Omental fat pad (tissue), 4 donors: ENCODE results near the gene ZSCAN20. TPM values are rescaled to one million over a fixed set of nuclear protein-coding genes. Genes with fewer than 3 reads are reported as not detected.

Source experiments
- ATAC-seq: fragments of 150-250 bp; one replicate; pipeline ENCODE4 v1.9.1; 2016; ENCODE audit warnings: mild to moderate bottlenecking, moderate library complexity; ENCODE audit not compliant: low FRiP score
- DNase-seq: peaks from one replicate; pipeline ENCODE4 v3.0.0-alpha.2; 2019; ENCODE audit warnings: low spot score
- total RNA-seq, 4 donors: library from RNA; depleted of rRNA; stranded (reverse); fragments of >200 nt; gene quantifications; one replicate each; pipeline ENCODE4 v1.1.0, GENCODE V29; 2016
- TF ChIP-seq, protein P1 (sequence below), 3 donors: fragments of 450-650 bp; IDR thresholded peaks; one replicate each; pipeline ENCODE4 v1.5.1; 2016 to 2017; ENCODE audit warnings: antibody characterized with exemption in 3 of 3, mild to moderate bottlenecking in 3 of 3, moderate library complexity in 2 of 3

Gene ZSCAN20
- total RNA-seq, 4 donors from 2014 or later, result 2.2 to 7.4 (median 3.9) TPM

DNA sequence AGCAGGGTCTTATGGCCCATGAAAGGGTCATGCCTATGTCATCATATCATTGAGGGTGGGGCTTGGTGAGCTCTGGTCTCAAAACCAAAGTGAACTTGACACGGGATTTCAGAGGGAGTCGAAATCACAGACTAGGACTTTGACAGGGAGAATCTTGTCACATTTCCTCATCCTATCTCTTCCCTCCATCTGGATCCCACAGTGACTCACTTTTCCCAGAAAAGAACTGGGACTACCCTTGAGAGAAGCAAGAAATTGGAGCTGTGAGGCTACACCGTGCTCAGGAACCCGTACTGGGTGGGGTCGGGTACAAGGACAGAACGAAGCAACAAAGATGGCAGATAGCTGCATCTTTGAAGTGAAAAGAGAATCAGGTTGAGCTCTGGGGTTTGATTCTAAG lies 69.5 kb downstream of the ZSCAN20 start:
- TF ChIP-seq, protein P1, sequence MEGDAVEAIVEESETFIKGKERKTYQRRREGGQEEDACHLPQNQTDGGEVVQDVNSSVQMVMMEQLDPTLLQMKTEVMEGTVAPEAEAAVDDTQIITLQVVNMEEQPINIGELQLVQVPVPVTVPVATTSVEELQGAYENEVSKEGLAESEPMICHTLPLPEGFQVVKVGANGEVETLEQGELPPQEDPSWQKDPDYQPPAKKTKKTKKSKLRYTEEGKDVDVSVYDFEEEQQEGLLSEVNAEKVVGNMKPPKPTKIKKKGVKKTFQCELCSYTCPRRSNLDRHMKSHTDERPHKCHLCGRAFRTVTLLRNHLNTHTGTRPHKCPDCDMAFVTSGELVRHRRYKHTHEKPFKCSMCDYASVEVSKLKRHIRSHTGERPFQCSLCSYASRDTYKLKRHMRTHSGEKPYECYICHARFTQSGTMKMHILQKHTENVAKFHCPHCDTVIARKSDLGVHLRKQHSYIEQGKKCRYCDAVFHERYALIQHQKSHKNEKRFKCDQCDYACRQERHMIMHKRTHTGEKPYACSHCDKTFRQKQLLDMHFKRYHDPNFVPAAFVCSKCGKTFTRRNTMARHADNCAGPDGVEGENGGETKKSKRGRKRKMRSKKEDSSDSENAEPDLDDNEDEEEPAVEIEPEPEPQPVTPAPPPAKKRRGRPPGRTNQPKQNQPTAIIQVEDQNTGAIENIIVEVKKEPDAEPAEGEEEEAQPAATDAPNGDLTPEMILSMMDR (IDR thresholded peaks at IDR 0.05), result no peak
- ATAC-seq (no peak), DNase-seq (no peak)

Other genes starting within 250 kb of the ZSCAN20 start
- gene ZNF362, start 216.2 kb upstream of the ZSCAN20 start, total RNA-seq, result 10 to 100 TPM; 10.4 to 13.9 (median 11.2) TPM
- not detected for gene A3GALT2, start 151.5 kb upstream of the ZSCAN20 start, total RNA-seq
- gene PHC2, start 41.5 kb upstream of the ZSCAN20 start, total RNA-seq, result 100 to 1,000 TPM; 109 to 214 (median 150) TPM